Astrocyte (in vitro differentiated cells and primary cell): ENCODE results near the gene SLC24A2. TPM values are rescaled to one million over a fixed set of nuclear protein-coding genes. Genes with fewer than 3 reads are reported as not detected.

ENCODE experiments used
- DNase-seq: peaks from one replicate; pipeline ENCODE4 v3.0.0-alpha.2; 2010; ENCODE audit warnings: low read depth
- FAIRE-seq: peaks from 2 replicates; lab custom pipeline; 2011; peaks lifted over from hg19 to GRCh38; lab: Jason Lieb, UNC
- H2AFZ ChIP-seq: 2 replicates; pipeline ENCODE4 v1.6.0; 2012; ENCODE audit warnings: low read depth, low read length, inconsistent platforms
- H3K27ac ChIP-seq: 2 replicates; pipeline ENCODE4 v1.5.1; 2011; ENCODE audit warnings: low read depth, low read length, inconsistent platforms
- H3K27me3 ChIP-seq: 2 replicates; pipeline ENCODE4 v1.6.0; 2011; ENCODE audit warnings: low read length, inconsistent platforms; ENCODE audit not compliant: insufficient read depth
- H3K36me3 ChIP-seq: 2 replicates; pipeline ENCODE4 v1.5.1; 2011; ENCODE audit warnings: low read length, inconsistent platforms; ENCODE audit not compliant: insufficient read depth
- H3K4me1 ChIP-seq: 2 replicates; pipeline ENCODE4 v1.5.1; 2011; ENCODE audit warnings: low read length, inconsistent platforms; ENCODE audit not compliant: insufficient read depth
- H3K4me2 ChIP-seq: 2 replicates; pipeline ENCODE4 v1.6.0; 2012; ENCODE audit warnings: low read length, inconsistent platforms
- H3K4me3 ChIP-seq: 2 replicates; pipeline ENCODE4 v1.5.1; 2011; ENCODE audit warnings: low read depth, mild to moderate bottlenecking, low read length, inconsistent platforms; ENCODE audit not compliant: insufficient read depth
- H3K79me2 ChIP-seq: 2 replicates; pipeline ENCODE4 v1.6.0; 2012; ENCODE audit warnings: mild to moderate bottlenecking, low read length, inconsistent platforms; ENCODE audit not compliant: insufficient read depth
- H3K9ac ChIP-seq: 2 replicates; pipeline ENCODE4 v1.6.0; 2012; ENCODE audit warnings: mild to moderate bottlenecking, low read length, inconsistent platforms
- H3K9me3 ChIP-seq: 2 replicates; pipeline ENCODE4 v1.5.1; 2012; ENCODE audit warnings: low read depth, mild to moderate bottlenecking, low read length, inconsistent platforms; ENCODE audit not compliant: insufficient read depth
- H4K20me1 ChIP-seq: 2 replicates; pipeline ENCODE4 v1.6.0; 2012; ENCODE audit warnings: low read length, inconsistent platforms; ENCODE audit not compliant: insufficient read depth
- H3K27ac Mint-ChIP-seq: one replicate; pipeline ENCODE4 v1.8.0; 2021; ENCODE audit warnings: mild to moderate bottlenecking, mixed read lengths; ENCODE audit not compliant: unreplicated experiment
- H3K27me3 Mint-ChIP-seq: one replicate; pipeline ENCODE4 v1.8.0; 2021; ENCODE audit warnings: low read depth, mixed read lengths; ENCODE audit not compliant: unreplicated experiment
- H3K36me3 Mint-ChIP-seq: one replicate; pipeline ENCODE4 v1.8.0; 2021; ENCODE audit warnings: low read depth, mixed read lengths; ENCODE audit not compliant: unreplicated experiment
- H3K4me1 Mint-ChIP-seq: one replicate; pipeline ENCODE4 v1.8.0; 2021; ENCODE audit warnings: low read depth, mixed read lengths; ENCODE audit not compliant: unreplicated experiment
- H3K4me3 Mint-ChIP-seq: one replicate; pipeline ENCODE4 v1.8.0; 2021; ENCODE audit warnings: mild to moderate bottlenecking, moderate library complexity, mixed read lengths; ENCODE audit not compliant: unreplicated experiment
- H3K9me3 Mint-ChIP-seq: one replicate; pipeline ENCODE4 v1.8.0; 2021; ENCODE audit warnings: mild to moderate bottlenecking, mixed read lengths; ENCODE audit not compliant: unreplicated experiment
- CTCF ChIP-seq: IDR thresholded peaks from 2 replicates; pipeline ENCODE4 v1.5.1; 2011; ENCODE audit warnings: low read depth, mild to moderate bottlenecking, inconsistent platforms, low read length, moderate library complexity; ENCODE audit not compliant: insufficient read depth
- EZH2 ChIP-seq: IDR thresholded peaks from 2 replicates; pipeline ENCODE4 v1.6.1; 2012; ENCODE audit warnings: mild to moderate bottlenecking, low read length, inconsistent platforms; ENCODE audit not compliant: insufficient read depth
- total RNA-seq: library from RNA; stranded (reverse); gene quantifications from 2 replicates; pipeline ENCODE4 v1.2.1, GENCODE V29; 2021

Gene SLC24A2
- total RNA-seq, 1 donor from 2014 or later = 0.16 TPM

GRCh38 chr9:19781240-19781639, 7.6 kb downstream of the SLC24A2 start:
- Mint-ChIP-seq H3K36me3 (no peaks in the 10 kb centered on the region), H3K9me3 (no peaks in the 10 kb centered on the region), H3K4me3 (no peak overlapping the region), H3K27me3 (peaks cover 10% of the 10 kb centered on the region), H3K4me1 (peaks cover 5% of the 10 kb centered on the region), H3K27ac (no peak overlapping the region)
- H3K27me3 ChIP-seq = peaks cover 4% of the 10 kb centered on the region
- H3K9me3 ChIP-seq = no peaks in the 10 kb centered on the region
- FAIRE-seq (no peak), DNase-seq (no peak)
- TF ChIP-seq EZH2 (no peak), CTCF (no peak)
- H3K9ac ChIP-seq = no peak overlapping the region
- no peaks in the 10 kb centered on the region for H4K20me1 ChIP-seq
- H3K4me3 ChIP-seq = no peak overlapping the region
- H3K79me2 ChIP-seq = no peaks in the 10 kb centered on the region
- H3K36me3 ChIP-seq = no peaks in the 10 kb centered on the region
- H3K4me2 ChIP-seq = no peak overlapping the region
- H3K27ac ChIP-seq = no peak overlapping the region
- no peak overlapping the region for H2AFZ ChIP-seq
- no peaks in the 10 kb centered on the region for H3K4me1 ChIP-seq

DNA sequence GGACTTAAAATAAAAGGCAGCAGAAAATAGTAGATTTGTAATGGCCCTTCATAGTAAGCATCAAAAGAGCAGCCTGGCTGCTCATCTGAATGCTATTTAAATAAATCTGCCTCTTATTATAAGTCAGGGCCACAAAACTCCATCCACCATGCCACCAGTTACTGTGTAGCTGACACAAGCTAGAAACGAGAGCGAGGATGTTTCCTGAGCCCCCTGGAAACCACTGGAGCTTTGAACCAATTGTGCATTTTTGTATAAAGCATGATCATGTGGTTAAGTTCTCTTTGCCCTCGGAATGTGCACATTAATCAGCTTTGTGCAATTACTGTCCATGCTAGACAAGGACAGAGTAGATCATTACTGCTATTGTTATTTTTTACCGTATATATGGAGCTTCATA, 17.4 kb downstream of the SLC24A2 start:
- Histone ChIP-seq H3K27ac (no peak overlapping the region), H4K20me1 (no peaks in the 10 kb centered on the region), H3K79me2 (no peaks in the 10 kb centered on the region), H3K4me2 (no peak overlapping the region), H2AFZ (no peak overlapping the region), H3K4me3 (no peak overlapping the region), H3K36me3 (no peaks in the 10 kb centered on the region), H3K9ac (no peak overlapping the region), H3K9me3 (no peaks in the 10 kb centered on the region), H3K27me3 (no peaks in the 10 kb centered on the region), H3K4me1 (no peaks in the 10 kb centered on the region)
- H3K4me1 Mint-ChIP-seq = peaks cover 4% of the 10 kb centered on the region
- H3K36me3 Mint-ChIP-seq = no peaks in the 10 kb centered on the region
- TF ChIP-seq EZH2 (no peak), CTCF (no peak)
- peaks cover 3% of the 10 kb centered on the region for H3K9me3 Mint-ChIP-seq
- DNase-seq (no peak), FAIRE-seq (no peak)
- no peak overlapping the region for H3K27ac Mint-ChIP-seq
- no peak overlapping the region for H3K4me3 Mint-ChIP-seq
- H3K27me3 Mint-ChIP-seq = no peaks in the 10 kb centered on the region

DNA sequence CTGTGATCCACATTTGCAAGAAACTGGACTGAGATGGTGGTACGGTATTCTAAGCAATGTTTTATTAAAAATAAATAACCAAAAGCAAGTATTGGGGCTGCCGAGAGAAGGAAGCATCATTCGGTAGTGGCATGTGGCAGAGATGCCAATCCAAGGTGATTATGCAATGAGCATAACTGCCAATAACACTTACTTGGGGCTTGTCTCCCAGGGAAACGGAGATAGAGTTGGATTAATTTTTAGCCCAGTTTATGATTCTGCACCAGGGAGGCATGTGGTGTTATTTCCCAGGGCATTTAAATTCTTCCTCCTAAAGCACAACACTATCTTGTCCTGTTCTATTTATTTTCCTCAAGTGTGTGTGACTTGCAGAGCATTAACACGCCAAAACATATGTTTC, 17.9 kb downstream of the SLC24A2 start:
- peaks cover 3% of the 10 kb centered on the region for H3K9me3 Mint-ChIP-seq
- H3K27me3 Mint-ChIP-seq = no peaks in the 10 kb centered on the region
- Histone ChIP-seq H4K20me1 (no peaks in the 10 kb centered on the region), H3K9ac (no peak overlapping the region), H3K4me3 (no peak overlapping the region), H3K4me1 (no peaks in the 10 kb centered on the region), H3K4me2 (no peak overlapping the region), H2AFZ (no peak overlapping the region), H3K27ac (no peak overlapping the region), H3K36me3 (no peaks in the 10 kb centered on the region), H3K9me3 (no peaks in the 10 kb centered on the region), H3K27me3 (no peaks in the 10 kb centered on the region), H3K79me2 (no peaks in the 10 kb centered on the region)
- H3K27ac Mint-ChIP-seq = no peak overlapping the region
- H3K4me3 Mint-ChIP-seq = no peak overlapping the region
- FAIRE-seq = no peak
- peaks cover 4% of the 10 kb centered on the region for H3K4me1 Mint-ChIP-seq
- DNase-seq = no peak
- no peaks in the 10 kb centered on the region for H3K36me3 Mint-ChIP-seq
- TF ChIP-seq CTCF = no peak
- no peak for TF ChIP-seq EZH2
